ENCODE measurements around the gene MT1B.

MT1B gene

DNA sequence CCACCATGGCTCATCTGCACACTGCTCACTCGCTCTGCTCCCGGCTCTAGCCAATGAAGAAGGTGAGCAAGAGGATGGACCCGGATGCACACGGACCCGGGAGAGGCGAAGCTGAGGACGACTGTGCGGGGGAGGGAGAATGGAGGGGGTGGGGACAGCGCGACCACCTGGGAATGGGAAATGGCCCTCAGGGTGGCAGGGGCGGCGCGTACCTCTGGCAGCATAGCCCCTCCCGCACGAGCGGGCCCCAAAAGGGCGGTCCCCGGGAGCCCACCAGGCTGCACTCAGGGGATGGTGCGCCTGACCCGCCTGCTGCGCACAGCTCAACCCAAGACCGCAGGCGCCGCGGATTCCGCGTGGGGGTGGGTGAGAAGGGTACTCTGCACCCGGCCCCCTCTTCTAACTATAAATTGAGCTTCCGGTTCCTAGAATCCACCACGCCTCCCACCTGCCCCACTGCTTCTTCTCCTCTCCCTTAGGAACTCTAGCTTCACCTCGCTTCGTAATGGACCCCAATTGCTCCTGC lies 24.1 kb downstream of the MT1B start:
- DNase-seq, result no peak
- in situ Hi-C loops (cut with HindIII; ENCODE audit: low pct_ligation_motif_present, low pct_unique_long_range_greater_than_20kb, low sequenced_read_pairs), result no loop called here

- in situ Hi-C loops (cut with HindIII; ENCODE audit: low pct_ligation_motif_present, low pct_unique_long_range_greater_than_20kb, low sequenced_read_pairs), result no loop called here
- DNase-seq, result no peak
Observed at GRCh38 chr16:56677474-56677873, 25.8 kb downstream of the MT1B start.

- DNase-seq, result no peak
- in situ Hi-C loops (cut with HindIII; ENCODE audit: low pct_ligation_motif_present, low pct_unique_long_range_greater_than_20kb, low sequenced_read_pairs), result no loop called here
Observed at GRCh38 chr16:56679078-56679730, 27.5 kb downstream of the MT1B start.

GRCh38 chr16:56679818-56680217 lies 28.1 kb downstream of the MT1B start:
- in situ Hi-C loops (cut with HindIII; ENCODE audit: low pct_ligation_motif_present, low pct_unique_long_range_greater_than_20kb, low sequenced_read_pairs), result no loop called here

DNA sequence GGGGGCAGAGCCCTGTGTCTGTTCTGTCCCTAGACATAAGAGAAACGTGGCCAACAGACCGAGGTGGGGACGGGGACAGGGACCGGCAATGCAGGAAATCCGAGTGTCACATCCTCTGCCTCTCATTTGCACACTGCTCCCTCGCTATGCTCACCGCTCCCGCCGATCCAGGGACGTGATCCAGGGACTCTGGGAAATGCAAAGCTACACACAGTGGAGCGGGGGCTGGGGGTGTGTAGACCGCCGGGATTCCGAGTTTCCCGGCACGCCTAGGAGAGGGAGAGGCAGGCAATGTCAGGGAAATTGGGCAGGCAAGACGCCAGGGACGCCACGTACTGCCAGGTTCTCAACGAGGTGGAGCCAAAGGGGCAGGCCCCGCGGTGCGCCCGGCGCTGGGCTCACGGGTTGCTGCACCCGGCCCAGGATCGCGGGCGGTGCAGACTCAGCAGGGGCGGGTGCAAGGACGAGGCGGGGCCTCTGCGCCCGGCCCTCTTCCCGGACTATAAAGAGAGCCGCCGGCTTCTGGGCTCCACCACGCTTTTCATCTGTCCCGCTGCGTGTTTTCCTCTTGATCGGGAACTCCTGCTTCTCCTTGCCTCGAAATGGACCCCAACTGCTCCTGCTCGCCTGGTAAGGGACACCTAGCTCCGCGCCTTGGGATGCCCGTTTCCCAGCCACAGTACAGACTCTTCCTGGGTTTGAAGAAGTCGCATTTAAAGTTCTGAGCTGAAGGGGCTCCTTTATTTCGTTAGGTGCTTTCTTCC lies 30.4 kb downstream of the MT1B start, which contains the start of gene MT1X:
MT1X (plus strand) TSS at position 532 of the 764 bp plus-strand sequence; CDS start at position 603, 71 bp downstream.
- DNase-seq, result peak; percentile 93
- in situ Hi-C loops (cut with HindIII; ENCODE audit: low pct_ligation_motif_present, low pct_unique_long_range_greater_than_20kb, low sequenced_read_pairs), result no loop called here

More at GRCh38 chr16:56679818-56680217, 28.1 kb downstream of the MT1B start:
- no peak for DNase-seq

- in situ Hi-C loops (cut with HindIII; ENCODE audit: low pct_ligation_motif_present, low pct_unique_long_range_greater_than_20kb, low sequenced_read_pairs), result no loop called here
- no peak for DNase-seq
Observed at GRCh38 chr16:56682703-56683397, 31.2 kb downstream of the MT1B start.

DNA sequence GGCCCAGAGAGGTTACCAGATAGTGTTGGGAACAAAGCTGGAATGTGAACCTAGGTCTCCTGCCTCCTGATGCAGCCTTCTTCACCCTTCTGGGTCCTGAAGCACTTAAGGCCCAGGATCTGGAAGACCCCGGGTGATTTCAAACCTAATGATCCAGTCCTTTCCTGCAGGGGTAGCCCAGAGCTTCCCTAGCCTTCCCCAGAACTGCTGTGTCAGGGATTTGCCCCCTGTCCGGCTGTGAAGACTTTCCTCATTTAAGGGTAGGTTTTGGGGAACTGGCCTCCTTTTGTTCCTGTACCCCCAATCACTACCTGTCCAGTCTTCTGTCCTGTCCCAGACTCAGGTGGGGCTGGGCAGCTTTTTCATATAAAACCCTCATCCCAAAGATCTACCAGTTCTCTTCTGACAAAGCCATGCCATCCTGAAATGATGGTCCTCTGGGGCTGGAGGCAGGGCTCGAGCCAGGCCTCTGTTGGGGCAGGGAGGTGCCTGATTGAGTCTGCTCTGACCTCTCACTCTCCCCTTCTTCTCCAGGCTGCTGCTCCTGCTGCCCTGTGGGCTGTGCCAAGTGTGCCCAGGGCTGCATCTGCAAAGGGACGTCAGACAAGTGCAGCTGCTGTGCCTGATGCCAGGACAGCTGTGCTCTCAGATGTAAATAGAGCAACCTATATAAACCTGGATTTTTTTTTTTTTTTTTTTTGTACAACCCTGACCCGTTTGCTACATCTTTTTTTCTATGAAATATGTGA lies 31.9 kb downstream of the MT1B start:
- in situ Hi-C loops (cut with HindIII; ENCODE audit: low pct_ligation_motif_present, low pct_unique_long_range_greater_than_20kb, low sequenced_read_pairs), result no loop called here
- DNase-seq, result no peak

- in situ Hi-C loops (cut with HindIII; ENCODE audit: low pct_ligation_motif_present, low pct_unique_long_range_greater_than_20kb, low sequenced_read_pairs), result no loop called here
Observed at GRCh38 chr16:56684256-56684925, 32.7 kb downstream of the MT1B start.

GRCh38 chr16:56684926-56685590 lies 33.4 kb downstream of the MT1B start:
- no peak for DNase-seq
- in situ Hi-C loops (cut with HindIII; ENCODE audit: low pct_ligation_motif_present, low pct_unique_long_range_greater_than_20kb, low sequenced_read_pairs), result no loop called here

More at GRCh38 chr16:56684256-56684925, 32.7 kb downstream of the MT1B start:
- no peak for DNase-seq

- no peak for DNase-seq
- in situ Hi-C loops (cut with HindIII; ENCODE audit: low pct_ligation_motif_present, low pct_unique_long_range_greater_than_20kb, low sequenced_read_pairs), result no loop called here
Observed at GRCh38 chr16:56686758-56687157, 35.1 kb downstream of the MT1B start.

- DNase-seq, result no peak
- in situ Hi-C loops (cut with HindIII; ENCODE audit: low pct_ligation_motif_present, low pct_unique_long_range_greater_than_20kb, low sequenced_read_pairs), result no loop called here
Observed at GRCh38 chr16:56688762-56689161, 37.1 kb downstream of the MT1B start.

GRCh38 chr16:56689171-56689570 lies 37.5 kb downstream of the MT1B start:
- DNase-seq, result no peak
- in situ Hi-C loops (cut with HindIII; ENCODE audit: low pct_ligation_motif_present, low pct_unique_long_range_greater_than_20kb, low sequenced_read_pairs), result no loop called here

- in situ Hi-C loops (cut with HindIII; ENCODE audit: low pct_ligation_motif_present, low pct_unique_long_range_greater_than_20kb, low sequenced_read_pairs), result no loop called here
- DNase-seq, result no peak
Observed at GRCh38 chr16:56690420-56691122, 38.9 kb downstream of the MT1B start.

GRCh38 chr16:56691885-56692284 lies 40.2 kb downstream of the MT1B start:
- in situ Hi-C loops (cut with HindIII; ENCODE audit: low pct_ligation_motif_present, low pct_unique_long_range_greater_than_20kb, low sequenced_read_pairs), result no loop called here
- peak; percentile 18 for DNase-seq

DNA sequence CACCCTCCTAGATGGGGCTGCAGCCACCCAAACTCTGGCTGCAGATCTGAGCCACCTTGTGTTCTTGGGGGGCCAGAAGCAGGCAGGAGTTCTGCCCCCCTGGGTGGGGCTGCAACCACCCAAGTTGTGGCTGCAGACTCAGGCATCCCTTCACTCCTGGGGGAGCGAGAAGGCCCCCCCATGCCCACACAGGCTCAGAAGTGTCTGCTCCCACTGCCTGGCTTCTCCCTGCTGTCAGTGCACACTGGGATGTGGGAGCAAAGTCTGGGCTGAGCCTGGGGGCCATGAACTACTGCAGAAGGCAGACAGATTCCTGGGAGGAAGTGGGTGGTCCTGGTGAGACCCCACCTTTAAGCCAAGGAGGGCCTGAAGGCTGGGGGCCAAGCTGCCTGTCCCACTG lies 43.6 kb downstream of the MT1B start:
- in situ Hi-C loops (cut with HindIII; ENCODE audit: low pct_ligation_motif_present, low pct_unique_long_range_greater_than_20kb, low sequenced_read_pairs), result no loop called here
- no peak for DNase-seq

- no peak for DNase-seq
- in situ Hi-C loops (cut with HindIII; ENCODE audit: low pct_ligation_motif_present, low pct_unique_long_range_greater_than_20kb, low sequenced_read_pairs), result no loop called here
Observed at GRCh38 chr16:56697456-56698155, 45.9 kb downstream of the MT1B start.

Measured in ACHN (cell line).